KOPT-K1 (cell line): Measurements from ENCODE around the gene MOXD1.

Source experiments
- H3K27ac ChIP-seq: fragments of 200-600 bp; sonication (generic); 2 replicates; pipeline ENCODE4 v1.5.1; 2016; ENCODE audit warnings: antibody characterized with exemption, mild to moderate bottlenecking, low read depth, low read length; ENCODE audit not compliant: poor library complexity, severe bottlenecking
- H3K36me3 ChIP-seq: fragments of 200-600 bp; sonication (generic); 2 replicates; pipeline ENCODE4 v1.5.1; 2017; ENCODE audit warnings: antibody characterized with exemption, mild to moderate bottlenecking, low read length, moderate library complexity; ENCODE audit not compliant: insufficient read depth
- H3K9me3 ChIP-seq: fragments of 200-600 bp; sonication (generic); 2 replicates; pipeline ENCODE4 v1.5.1; 2017; ENCODE audit warnings: antibody characterized with exemption, low read length, mild to moderate bottlenecking; ENCODE audit not compliant: insufficient read depth, poor library complexity, severe bottlenecking

Gene MOXD1

DNA sequence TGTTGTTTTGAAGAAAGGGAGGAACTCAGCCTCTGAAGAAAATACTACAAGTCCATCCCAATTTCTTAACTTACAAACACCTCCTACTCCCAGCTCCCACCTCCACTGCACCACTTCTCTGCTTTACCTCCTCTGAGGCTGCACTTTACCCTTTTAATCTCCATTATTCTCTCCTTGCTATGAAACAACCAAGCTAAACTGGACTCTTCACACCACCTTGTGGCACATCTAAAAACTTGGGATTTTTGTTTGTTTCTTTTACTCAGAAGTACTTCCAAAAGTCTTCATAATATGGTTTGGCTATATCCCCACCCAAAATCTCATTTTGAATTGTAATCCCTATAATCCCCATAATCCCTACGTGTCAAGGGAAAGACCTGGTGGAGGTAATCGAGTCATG, 142.2 kb downstream of the MOXD1 start:
- H3K27ac ChIP-seq: no peak overlapping the region
- no peaks in the 10 kb centered on the region for H3K9me3 ChIP-seq
- no peaks in the 10 kb centered on the region for H3K36me3 ChIP-seq

DNA sequence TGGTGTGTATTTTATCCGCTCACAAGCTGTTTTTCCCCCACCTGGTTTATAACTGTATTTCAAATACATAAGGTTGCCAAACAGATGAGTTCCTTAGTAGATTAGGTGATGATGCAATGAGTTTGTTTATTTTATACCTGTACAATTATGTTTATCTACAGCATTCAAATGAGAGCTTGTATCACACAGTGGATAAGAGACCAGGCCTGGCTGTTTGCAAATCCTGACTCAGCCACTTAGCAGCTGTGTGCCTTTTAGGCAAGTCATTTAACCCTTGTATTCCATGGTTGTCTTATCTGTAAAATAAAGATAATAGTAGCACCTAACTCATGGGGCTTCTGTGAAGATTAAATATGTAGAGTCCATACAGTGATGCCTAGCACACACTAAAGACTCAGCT, 143.7 kb downstream of the MOXD1 start:
- Histone ChIP-seq H3K36me3 (no peaks in the 10 kb centered on the region), H3K9me3 (no peaks in the 10 kb centered on the region), H3K27ac (no peak overlapping the region)

DNA sequence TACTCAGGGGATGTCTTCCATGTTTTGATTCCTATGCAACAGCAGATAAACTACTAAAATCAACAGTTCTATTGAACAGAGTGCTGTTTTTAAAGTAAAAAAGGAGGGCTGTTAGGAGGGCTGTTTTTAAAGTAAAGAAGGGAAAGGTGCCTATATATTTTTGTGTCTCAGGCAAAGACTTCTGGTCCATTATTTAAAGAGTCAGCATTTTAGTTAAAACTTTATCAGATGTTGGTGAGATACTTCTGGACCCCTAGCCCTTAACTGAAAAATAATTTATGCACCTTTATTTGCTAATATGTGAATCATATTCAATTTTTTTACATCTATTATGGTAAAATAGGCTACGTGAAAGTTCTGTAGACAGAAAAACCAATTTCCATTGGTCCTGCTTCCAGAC, 144.8 kb downstream of the MOXD1 start:
- H3K9me3 ChIP-seq: peaks cover 6% of the 10 kb centered on the region
- H3K27ac ChIP-seq: no peak overlapping the region
- no peaks in the 10 kb centered on the region for H3K36me3 ChIP-seq

GRCh38 chr6:132253906-132254305, 147.4 kb downstream of the MOXD1 start:
- Histone ChIP-seq H3K27ac (no peak overlapping the region), H3K9me3 (peaks cover 6% of the 10 kb centered on the region), H3K36me3 (no peaks in the 10 kb centered on the region)

- Histone ChIP-seq H3K9me3 (peaks cover 6% of the 10 kb centered on the region), H3K36me3 (no peaks in the 10 kb centered on the region), H3K27ac (no peak overlapping the region)
Measured at GRCh38 chr6:132253211-132253610, 148.1 kb downstream of the MOXD1 start.

- no peaks in the 10 kb centered on the region for H3K36me3 ChIP-seq
- peaks cover 6% of the 10 kb centered on the region for H3K9me3 ChIP-seq
- no peak overlapping the region for H3K27ac ChIP-seq
Measured at GRCh38 chr6:132252113-132252512, 149.2 kb downstream of the MOXD1 start.

GRCh38 chr6:132251711-132252110, 149.6 kb downstream of the MOXD1 start:
- H3K36me3 ChIP-seq: no peaks in the 10 kb centered on the region
- H3K9me3 ChIP-seq: peaks cover 6% of the 10 kb centered on the region
- no peak overlapping the region for H3K27ac ChIP-seq

GRCh38 chr6:132247381-132248159, 153.7 kb downstream of the MOXD1 start:
- Histone ChIP-seq H3K27ac (no peak overlapping the region), H3K9me3 (peaks cover 6% of the 10 kb centered on the region), H3K36me3 (no peaks in the 10 kb centered on the region)

- H3K36me3 ChIP-seq: no peaks in the 10 kb centered on the region
- H3K9me3 ChIP-seq: peaks cover under 1% of the 10 kb centered on the region
- no peak overlapping the region for H3K27ac ChIP-seq
Measured at GRCh38 chr6:132246632-132247270, 154.5 kb downstream of the MOXD1 start.

DNA sequence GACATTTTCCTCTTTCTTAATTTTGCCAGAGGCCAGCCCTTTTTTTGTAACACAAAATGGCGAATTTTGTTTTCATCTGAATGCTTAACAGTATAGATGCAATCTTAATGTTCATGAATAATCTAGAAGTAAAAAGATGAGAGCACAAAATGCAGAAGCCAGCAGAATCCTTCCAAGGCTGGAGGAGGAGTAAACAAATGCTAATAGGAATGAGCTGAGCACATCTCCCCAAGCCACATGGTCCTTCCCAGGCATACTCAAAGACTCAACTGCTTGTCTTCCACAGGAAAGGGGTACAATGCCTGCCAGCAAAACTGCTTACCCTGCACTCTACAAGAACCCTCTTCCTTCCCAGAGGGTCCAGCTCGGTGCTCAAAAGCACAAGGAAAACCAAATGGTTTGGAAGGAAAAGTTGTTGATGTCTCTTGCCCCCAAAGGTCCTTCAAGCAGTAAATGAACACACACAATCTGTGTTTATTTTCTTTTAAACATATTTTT, 155.1 kb downstream of the MOXD1 start:
- Histone ChIP-seq H3K36me3 (no peaks in the 10 kb centered on the region), H3K9me3 (no peaks in the 10 kb centered on the region), H3K27ac (no peak overlapping the region)
